IPS-NIHi7 (cell line): ENCODE data around the gene RRP8.
A peak's percentile ranks its signal among the peaks of the same experiment; 100 is the strongest.

Experiments
- DNase-seq: peaks from one replicate; pipeline ENCODE4 v3.0.0; 2012; ENCODE audit warnings: mixed read lengths; ENCODE audit errors: extremely low spot score

The RRP8 gene

DNA sequence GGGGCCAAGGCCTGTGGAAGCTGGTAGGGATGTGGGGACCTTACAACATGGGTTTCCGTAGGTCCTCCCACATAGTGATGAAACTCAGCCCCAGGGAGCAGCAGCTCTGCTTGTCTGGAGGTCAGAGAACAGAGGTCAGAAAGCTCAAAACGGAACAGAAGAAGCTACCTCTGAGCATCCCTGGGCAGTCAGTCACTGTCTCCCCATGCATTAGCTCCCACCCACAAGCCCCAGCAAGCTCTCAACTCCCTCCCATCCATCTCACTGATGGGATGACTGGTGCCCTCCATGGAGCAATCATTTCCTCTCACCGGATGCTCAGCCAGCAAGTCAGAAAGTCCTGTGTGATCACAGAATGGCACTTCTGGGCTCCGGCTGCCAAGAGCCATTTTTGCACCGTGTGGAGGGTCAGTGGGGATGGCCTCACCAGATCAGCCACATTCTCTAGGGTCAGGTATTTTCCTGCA lies 13.9 kb upstream of the RRP8 start:
- no peak for DNase-seq

DNA sequence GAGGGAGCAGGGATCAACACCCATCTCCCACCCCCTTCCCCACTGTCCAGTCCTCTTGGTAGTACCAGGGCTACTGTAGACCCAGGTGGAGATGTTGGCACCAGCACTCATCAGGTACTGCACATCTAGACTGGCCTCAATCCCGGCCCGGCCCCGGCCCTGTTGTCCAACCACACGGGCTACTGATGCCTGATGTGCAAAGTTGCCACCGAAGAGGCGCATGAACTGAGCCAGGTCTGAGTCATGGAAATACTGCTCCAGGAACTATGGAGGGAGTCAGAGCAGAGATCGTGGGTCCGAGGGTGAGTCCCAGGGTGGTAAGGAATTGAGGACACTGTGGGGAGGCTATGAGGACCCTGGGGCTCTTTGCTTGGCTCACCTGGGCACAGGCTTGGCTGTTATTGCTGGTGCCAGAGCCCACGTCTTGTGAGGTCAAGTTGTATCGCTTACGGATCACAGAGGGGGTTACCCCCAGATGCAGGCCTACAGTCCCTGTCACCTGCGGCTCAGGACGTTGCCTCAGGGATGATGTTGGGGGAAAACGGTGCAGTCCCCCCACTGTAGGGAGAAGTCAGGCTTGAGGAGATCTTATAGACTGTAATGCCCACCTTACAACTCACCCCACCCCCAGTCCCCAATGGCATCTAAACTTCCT lies 13.3 kb upstream of the RRP8 start:
- DNase-seq: no peak

DNA sequence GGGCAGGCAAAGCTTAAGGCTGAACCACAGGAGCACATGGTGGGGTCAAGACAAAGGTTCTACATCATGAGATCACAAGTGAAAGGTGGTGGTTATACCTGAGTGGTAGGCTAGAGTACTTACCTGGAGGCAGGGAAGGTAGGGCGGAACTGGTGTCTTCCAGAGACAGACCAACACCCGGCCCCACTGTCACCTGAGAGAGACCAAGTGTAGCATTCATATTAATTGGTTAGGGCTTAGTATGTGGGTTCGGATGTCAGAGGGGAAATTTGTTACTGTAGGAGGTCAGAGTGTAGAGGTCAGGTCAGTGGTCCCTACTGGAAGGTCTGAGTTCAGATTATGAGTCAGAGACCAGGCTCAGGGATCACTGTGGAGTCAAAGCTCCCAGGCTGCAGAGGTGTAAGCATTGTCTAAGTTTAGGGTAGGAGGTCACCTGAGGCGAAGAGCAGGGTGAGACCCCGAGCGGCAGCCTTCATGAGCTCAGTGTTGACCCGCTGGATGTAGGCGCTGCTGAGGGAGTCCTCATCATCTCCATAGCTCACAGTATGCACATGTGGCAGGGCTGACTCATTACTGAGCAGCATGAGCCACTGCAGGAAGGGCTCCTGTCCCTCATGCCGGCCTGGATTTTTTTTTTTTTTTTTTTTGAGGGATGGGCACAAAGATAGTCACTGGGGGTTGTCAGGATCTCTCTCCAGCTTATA lies 12.6 kb upstream of the RRP8 start:
- DNase-seq: no peak

DNA sequence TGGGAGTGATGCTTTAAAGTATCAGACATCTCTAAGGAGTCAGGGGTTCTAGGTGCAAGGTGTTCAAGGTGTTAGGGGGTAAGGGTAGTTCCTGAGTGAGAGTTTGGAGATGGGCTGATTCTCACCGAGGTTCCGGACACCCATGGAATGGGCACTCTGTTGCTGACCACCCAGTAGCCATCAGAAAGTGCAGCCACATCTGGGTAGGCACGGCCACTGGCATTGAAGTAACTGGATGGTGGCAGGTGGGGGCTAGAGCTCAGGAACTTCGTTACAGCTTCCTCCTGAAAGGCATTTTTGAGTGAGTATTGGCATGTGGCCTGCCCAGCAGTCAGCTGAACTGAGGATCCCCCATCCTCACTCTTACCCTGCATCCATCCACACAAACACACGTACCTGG lies 11.6 kb upstream of the RRP8 start:
- DNase-seq: no peak

DNA sequence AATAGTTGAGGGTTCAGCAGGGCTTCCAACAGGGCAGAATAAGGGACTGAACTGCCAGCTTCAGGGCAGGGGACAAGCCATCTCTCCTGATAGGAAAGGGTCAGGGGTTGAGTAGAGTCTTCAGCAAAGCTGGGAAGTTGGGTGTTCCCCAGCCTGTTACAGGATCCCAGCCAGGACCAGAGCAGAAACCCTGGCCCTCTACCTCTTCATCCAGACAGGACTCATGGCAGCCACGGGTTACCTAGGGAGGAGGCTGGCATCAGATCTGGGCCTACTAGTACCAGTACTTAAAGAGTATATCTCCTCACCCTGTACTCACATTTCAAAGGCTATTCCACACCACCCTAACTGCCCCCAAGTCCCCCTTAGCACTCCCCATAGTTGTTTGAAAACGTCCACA lies 11.0 kb upstream of the RRP8 start:
- DNase-seq: no peak

DNA sequence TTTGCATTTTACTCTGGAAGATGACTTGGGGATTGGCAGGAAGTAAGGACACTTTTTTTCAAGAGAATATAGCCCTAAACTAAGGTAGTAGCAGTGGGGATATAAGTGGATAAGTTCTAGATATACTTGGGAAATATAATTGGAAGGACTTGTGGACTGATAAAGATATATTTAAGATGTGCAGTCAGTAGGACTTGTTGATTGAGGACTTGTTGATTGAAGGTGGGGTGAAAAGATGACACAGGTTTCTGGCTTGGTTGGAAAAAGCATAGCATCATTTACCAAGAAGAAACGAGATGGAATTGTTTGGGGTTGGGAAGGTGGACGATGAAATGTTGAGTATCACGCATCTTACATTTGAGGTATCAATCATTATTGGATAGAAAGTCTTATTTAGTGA lies 10.1 kb upstream of the RRP8 start:
- DNase-seq: no peak

DNA sequence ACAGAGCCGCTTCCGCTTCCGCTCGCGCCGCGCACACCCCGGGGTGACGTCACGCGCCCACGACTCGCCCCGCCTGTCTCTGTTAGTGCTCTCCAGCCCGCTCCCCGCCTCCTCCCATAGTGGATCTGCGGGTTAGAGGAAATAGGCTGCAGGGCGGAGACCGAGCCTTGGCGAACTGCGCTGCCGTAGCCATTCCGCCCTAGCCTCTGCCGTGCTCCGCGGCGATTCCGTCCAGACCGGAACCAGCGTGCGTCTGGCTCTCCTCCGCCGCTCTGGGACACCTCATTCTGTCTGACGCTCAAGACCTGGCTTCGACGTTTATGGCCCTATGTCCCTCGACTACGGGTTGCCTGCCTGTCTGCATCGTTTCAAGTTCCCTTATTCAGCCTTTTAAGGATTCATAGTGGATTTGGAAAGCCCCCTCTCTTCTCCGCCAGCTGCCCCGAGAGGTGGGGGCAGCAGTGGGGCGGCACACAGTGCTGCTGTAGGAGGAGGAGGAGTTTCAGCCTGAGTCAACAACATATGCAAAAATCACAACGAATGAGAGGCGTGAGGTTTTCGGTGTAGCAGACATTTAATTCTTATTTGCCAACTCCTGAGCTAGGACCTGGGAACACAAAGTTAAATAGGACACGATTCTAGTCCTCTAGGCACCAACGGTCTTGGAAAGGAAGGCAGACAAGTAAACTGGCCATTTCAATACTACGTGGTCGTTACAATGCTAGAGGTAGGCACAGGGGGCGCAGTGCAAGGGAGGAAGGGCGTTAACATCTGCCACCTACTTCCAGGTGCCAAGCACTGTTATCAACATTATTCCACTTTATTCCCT lies 9.0 kb upstream of the RRP8 start, which contains the start of gene TAF10:
Gene TAF10, minus strand, starts transcription at position 4 of the 829 bp plus-strand sequence. CDS start 27 bp downstream, outside the sequence.
- peak; percentile 89 for DNase-seq

DNA sequence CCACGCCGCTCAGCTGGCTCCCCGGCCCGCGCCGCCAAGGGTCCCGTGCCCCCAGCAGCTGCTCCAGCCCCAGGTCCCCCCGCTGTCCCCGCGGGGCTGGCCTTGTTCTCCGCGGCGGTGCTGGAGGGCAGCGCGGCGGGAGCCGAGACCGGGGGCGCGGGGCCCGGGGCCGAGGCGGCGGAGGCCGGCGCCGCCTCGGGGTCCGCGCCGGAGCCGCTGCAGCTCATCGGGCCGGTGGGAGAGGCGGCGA lies 8.5 kb upstream of the RRP8 start:
- no peak for DNase-seq

DNA sequence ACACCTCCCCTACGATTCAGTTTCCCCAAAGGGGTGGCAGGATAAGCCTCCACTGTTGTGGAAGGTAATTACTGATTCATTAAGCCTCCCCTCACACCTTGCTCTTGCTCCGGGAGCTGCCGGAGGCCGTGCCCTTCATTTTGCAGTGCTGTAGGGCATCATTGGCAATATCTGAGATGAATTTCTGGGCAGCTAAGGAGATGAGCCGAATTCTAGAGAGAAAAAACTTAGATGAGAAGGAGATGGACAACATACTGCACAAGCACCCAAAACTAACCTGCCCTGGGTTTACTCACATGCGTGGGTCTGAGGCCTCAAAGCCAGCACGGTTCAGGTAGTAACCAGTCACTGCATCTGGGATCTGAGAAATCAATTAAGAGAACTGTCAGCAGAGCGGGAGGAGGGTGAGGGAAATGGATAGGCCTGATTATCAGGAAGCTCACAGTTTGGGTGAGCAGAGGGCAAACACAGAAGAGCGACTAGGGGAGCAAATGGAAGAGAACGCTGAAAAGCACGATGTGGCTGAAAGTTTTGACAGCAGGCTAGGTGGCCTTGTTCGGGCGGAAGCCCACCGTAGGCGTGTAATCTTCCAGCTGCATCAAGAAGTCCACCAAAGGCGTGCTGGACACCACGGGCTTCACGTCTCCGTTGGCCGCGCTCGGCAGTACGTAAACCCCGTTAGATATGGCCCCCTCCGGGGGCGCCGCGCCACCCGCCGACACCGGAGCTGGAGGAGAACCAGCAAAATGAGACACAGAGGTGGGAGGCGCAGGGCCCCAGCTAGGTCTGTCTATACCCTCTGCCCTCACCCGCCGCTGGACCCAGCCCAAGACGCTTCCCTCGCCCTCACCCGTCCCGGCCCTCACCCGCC lies 7.9 kb upstream of the RRP8 start:
- no peak for DNase-seq

DNA sequence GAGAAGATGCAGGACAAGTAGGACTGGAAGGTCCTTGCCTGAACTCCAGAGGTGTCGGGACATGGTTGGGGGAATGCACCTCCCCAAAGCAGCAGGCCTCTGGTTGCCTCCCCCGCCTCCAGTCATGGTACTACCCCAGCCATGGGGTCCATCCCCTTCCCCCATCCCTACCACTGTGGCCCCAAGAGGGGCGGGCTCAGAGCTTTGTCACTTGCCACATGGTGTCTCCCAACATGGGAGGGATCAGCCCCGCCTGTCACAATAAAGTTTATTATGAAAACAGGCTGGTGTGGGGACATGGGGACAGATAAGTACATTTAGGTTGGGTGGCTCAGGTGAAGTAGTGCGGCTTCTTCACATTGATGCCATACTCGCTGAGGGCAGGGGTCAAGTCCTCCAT lies 7.2 kb upstream of the RRP8 start:
- DNase-seq: no peak

DNA sequence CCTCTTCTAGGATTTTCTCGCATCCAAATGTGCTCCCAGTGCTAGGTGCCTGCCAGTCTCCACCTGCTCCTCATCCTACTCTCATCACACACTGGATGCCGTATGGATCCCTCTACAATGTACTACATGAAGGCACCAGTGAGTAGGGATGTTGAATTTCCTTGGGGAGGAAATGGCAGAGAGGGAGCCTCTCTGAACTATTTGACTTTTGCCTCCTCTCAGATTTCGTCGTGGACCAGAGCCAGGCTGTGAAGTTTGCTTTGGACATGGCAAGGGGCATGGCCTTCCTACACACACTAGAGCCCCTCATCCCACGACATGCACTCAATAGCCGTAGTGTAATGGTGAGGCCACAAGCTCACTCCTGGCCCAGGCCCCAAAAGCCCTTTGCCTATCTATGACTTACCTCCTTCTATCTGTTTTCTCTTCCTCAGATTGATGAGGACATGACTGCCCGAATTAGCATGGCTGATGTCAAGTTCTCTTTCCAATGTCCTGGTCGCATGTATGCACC lies 6.1 kb upstream of the RRP8 start:
- no peak for DNase-seq

DNA sequence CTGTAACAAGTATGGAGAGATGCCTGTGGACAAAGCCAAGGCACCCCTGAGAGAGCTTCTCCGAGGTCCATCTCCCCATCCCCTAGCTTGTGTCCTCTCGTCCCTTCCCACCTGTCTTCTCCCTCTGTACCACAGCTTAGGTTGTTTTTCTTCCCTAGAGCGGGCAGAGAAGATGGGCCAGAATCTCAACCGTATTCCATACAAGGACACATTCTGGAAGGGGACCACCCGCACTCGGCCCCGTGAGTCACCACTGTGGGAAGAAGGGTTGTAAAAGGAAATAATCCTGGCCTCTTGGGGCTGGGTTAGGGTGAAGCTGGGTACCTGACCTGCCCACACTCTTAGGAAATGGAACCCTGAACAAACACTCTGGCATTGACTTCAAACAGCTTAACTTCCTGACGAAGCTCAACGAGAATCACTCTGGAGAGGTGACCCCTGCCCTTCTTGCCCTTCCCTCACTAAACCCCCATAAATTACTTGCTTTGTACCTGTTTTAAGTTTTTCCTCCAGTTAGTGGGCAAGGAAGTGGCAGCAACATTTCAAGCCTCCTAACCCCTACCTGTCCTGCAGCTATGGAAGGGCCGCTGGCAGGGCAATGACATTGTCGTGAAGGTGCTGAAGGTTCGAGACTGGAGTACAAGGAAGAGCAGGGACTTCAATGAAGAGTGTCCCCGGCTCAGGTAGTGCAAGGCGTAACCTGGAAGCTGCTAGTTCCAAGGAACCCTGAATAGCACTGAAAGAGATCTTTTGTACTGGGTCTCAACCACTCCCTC lies 5.5 kb upstream of the RRP8 start:
- no peak for DNase-seq

DNA sequence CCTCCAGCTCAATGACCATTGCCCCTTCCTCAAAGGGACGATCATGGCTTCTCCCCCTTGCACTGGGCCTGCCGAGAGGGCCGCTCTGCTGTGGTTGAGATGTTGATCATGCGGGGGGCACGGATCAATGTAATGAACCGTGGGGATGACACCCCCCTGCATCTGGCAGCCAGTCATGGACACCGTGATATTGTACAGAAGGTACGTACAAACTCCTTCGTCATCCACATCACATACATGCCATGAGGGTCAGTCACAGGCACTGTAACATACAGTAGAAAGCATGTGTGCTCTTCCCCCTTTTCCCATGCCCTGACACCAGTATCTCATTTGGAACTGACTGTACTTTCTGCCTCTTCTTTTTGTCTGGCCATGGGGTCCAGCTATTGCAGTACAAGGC lies 4.6 kb upstream of the RRP8 start:
- DNase-seq: no peak

DNA sequence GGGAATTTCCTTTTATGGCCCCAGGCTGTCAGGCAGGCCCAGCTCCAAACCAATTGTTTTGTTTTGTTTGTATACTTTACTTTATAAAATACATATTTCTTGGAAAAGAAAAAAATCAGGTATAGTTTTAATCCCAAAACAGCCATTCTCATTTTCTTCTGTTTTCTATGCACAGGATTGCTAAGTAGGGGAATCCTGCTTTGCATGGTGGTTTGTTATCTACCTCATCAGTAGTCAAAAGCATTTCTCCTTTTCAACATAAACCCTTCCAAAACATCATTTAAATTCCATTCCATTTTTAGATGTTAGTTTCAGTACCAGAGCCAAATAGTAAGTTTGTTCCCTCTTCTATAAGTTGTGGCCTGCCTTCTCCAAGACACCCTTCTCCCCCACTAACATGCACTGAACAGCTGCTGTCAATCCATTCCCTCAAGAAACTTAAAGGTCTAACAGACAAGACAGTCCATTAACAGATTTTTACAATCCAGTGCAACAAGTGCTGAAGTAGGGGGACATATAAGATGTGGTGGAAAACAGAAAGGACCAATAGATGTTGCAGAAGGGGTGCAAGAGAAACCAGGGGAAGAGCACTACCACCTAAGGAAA lies 3.9 kb upstream of the RRP8 start:
- no peak for DNase-seq

DNA sequence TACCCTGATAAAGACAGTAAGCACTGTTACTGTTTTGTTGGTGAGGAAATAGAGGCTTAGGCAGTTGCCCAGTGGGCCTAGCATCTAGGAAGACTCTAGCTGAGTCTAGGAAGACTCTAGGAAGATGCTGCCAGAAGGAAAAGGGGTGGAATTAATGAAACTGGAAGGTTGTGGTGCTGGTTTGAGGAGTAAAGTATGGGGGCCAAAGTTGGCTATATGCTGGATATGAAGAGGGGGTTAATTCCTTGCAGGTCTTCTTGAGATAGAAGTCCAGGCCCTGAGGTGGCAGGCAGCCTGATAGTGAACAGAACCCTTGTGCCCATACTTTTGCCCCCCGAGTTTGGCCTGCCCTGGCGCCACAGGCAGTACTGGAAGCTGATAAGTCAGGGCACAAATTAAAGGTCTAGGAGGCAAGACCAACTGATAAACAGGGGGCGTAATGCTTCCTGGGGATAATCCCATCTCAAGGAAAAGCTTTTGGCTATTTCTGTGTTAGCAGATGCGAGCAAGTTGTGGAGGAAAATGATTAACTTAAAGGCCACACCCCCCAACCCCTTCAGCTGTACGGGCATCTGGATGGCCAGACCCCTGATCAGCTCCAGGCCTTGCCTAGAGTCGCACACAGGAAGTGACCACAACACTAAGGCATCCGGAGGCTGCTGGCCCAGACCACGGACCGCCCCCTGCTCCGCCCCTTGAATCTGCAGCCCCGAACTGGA lies 3.2 kb upstream of the RRP8 start:
- peak; percentile 93 for DNase-seq

DNA sequence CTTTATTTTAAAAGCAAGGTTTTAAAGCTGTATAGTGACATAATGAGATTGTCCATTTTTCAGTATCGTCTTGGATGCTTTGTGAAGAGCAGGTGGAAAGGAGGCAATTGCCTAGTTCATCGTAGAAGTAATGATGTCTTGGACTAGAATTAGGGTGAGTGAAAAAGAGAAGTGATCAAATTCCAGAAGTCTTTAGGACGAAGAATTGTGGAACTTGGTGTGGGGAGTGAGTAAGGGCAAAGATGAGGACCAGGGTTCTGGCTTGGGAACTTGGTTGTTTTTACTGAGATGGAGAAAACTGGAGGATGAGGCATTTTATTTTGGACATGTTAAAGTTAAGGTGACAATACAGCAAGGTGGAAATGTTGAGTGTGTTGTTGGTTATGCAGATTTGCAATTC lies 1.4 kb upstream of the RRP8 start:
- no peak for DNase-seq

DNA sequence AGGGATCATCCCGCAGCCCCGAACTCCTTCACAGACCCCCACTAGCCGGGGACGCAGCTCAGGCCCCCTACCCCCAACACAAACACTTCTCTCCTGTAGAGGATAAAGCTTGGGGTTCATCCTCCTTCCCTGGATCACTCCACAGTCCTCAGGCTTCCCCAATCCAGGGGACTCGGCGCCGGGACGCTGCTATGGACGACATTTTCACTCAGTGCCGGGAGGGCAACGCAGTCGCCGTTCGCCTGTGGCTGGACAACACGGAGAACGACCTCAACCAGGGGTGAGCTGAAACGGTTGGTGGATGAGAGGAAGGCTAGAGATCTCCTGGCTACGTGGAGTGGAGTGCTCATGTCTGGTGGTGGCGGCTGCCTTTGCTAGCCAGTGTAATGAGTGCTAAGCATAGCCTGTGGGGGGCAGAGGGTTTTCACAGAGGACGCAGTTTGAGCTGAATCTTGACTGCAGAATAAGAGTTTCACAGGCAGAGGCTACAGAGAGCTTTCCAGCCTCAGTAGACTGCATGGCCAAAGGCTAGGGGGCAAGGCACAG lies 738 bp upstream of the RRP8 start:
- DNase-seq: no peak

DNA sequence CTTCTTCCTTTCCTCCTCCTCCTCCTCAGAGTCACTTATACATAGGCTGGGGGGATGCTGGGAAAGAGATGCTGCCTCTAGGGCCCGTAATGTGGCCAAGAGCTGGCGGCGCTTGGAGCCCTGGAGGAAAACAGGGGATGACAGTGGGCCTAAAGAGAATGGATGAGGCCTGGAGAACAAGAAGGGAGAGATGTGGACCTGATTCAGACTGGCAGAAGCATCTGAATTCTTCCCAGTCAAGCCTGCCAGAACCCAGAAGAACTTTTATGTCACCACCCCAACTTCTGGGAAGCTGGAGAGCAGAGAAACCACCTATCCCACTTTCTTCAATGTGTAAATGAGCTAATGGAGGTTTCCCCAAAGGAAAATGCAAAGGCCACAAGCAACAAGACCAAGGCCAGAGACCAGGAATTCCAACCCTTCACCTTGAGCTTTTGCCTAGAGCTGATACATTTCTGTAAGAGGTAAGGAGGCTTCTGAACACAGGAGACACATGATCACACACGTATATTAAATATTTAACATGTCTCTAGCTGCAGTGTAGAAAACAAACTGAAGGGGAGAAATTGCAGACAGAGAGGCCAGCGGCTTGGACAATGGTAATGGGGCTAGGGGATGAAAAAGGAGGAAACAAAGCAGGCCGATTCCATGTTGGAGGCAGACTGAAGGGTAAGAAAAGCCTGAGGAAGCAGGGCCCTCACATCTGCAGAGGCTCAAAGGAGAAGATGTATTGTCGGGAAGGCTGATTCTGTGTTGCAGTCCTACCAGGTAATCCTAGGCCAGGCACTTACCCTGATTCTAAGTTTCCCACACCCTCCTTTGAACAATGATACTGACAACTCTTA lies 1.1 kb downstream of the RRP8 start:
- DNase-seq: no peak

DNA sequence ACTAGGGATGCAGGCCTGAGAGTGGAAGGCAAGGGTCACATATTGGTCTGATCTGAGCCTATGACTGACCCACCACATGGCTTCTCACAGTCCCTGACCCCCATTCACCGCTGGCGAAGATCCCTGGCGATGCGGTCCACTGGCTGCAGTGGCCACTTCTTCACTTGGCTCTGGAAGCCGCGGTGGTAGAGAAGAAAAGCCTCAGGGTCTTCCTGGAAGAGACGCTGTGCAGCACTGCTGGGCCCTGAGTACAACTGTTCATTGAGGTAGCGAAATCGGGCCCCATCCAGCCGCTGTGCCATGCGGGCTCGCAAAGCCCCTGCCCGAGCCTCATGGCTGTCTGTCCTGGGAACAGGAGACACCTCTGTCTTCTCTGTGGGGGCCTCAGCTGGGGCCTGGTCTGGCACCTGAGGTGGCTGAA lies 2.4 kb downstream of the RRP8 start:
- no peak for DNase-seq
